ENCODE results near the gene CMBL. TPM values are rescaled to one million over a fixed set of nuclear protein-coding genes. Genes with fewer than 3 reads are reported as not detected.
A peak's percentile ranks its signal among the peaks of the same experiment; 100 is the strongest.

The CMBL gene
- polyA plus RNA-seq, 3 donors: 0.39 to 5.4 TPM; not detected in 1

DNA sequence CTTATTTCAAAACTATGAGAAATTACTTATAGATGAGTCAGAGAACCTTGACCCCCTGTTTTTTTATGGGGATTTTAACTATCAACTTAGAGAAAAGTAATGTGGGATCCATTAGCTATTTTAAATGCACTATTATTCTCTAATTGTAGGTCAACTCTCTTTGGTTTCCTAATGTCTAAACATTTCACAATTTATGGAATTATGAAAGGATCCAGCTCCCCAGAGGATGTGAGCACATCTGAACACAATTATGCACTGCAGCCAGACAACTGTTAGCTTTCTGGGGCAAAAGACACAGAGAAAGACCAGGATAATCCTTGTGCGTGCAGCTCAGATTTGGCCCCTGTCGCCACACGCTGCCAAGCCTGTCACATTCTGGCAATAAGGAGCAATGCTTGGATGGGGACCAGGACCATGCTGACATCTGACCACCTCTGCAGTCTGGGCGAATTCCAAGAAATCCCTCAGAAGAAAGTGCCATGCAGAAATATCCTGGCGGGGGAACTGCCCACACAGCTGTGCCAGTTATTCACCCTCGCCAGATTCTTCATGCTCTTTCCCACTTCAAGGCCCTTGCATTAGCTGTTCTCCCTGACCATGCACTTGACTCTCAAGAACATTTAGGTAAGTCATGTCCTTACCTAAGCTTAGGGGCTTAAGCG, 22.2 kb upstream of the CMBL start:
- no peaks in the 10 kb centered on the region for H3K79me2 ChIP-seq (ENCODE audit: insufficient read depth, low read length)
- no peak overlapping the region for H3K4me3 ChIP-seq (replicated peaks in 1 of 3; ENCODE audit: low read depth in 2 of 3, low read length in 3 of 3)
- 96% methylated on average over 6 of the region's 7 CpGs for WGBS (ENCODE audit: insufficient coverage)
- H3K9me3 Mint-ChIP-seq: peaks cover 0 to 10% (median 0%) of the 10 kb centered on the region in 7 donors
- H3K36me3 ChIP-seq (replicated peaks in 1 of 2; ENCODE audit: control insufficient read depth in 1 of 2, insufficient read depth in 2 of 2, low read length in 2 of 2): no peaks in the 10 kb centered on the region
- H4K20me1 ChIP-seq (ENCODE audit: insufficient read depth, low read length): no peaks in the 10 kb centered on the region
- peaks cover 37 to 43% (median 38%) of the 10 kb centered on the region in 3 donors for H3K27me3 Mint-ChIP-seq (ENCODE audit: low read depth in 3 of 3)
- H3K4me2 ChIP-seq (replicated peaks; ENCODE audit: extremely low read depth, low read length, poor library complexity, severe bottlenecking): no peak overlapping the region
- peaks cover 13 to 15% of the 10 kb centered on the region in 2 donors for H3K4me1 ChIP-seq (ENCODE audit: control insufficient read depth in 1 of 2, insufficient read depth in 2 of 2, low read length in 2 of 2)
- H3K27ac ChIP-seq (ENCODE audit: low read depth in 1 of 2, low read length in 2 of 2): no peak overlapping the region
- H3K4me3 Mint-ChIP-seq: peak overlapping the region in 1 of 2 donors; percentile 26
- H3K4me1 Mint-ChIP-seq: peaks cover 17% of the 10 kb centered on the region
- H3K27ac Mint-ChIP-seq: no peak overlapping the region
- TF ChIP-seq, protein P1, sequence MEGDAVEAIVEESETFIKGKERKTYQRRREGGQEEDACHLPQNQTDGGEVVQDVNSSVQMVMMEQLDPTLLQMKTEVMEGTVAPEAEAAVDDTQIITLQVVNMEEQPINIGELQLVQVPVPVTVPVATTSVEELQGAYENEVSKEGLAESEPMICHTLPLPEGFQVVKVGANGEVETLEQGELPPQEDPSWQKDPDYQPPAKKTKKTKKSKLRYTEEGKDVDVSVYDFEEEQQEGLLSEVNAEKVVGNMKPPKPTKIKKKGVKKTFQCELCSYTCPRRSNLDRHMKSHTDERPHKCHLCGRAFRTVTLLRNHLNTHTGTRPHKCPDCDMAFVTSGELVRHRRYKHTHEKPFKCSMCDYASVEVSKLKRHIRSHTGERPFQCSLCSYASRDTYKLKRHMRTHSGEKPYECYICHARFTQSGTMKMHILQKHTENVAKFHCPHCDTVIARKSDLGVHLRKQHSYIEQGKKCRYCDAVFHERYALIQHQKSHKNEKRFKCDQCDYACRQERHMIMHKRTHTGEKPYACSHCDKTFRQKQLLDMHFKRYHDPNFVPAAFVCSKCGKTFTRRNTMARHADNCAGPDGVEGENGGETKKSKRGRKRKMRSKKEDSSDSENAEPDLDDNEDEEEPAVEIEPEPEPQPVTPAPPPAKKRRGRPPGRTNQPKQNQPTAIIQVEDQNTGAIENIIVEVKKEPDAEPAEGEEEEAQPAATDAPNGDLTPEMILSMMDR (IDR thresholded peaks at IDR 0.05): no peak
- peaks cover 27 to 41% of the 10 kb centered on the region in 2 donors for H3K27me3 ChIP-seq (ENCODE audit: control insufficient read depth in 2 of 2, insufficient read depth in 2 of 2, low read length in 2 of 2)
- intact Hi-C loops (cut with micrococcal nuclease): no loop called here
- DNase-seq: no peak
- H3K9ac ChIP-seq (ENCODE audit: insufficient read depth, low read length, poor library complexity, severe bottlenecking): no peak overlapping the region
- H3K9me3 ChIP-seq (replicated peaks in 1 of 2; ENCODE audit: control insufficient read depth in 1 of 2, insufficient read depth in 1 of 2, low read length in 2 of 2): no peaks in the 10 kb centered on the region
- H2AFZ ChIP-seq (ENCODE audit: insufficient read depth, low read depth, low read length, poor library complexity, severe bottlenecking): no peak overlapping the region
- peaks cover 0 to 2% of the 10 kb centered on the region in 2 donors for H3K36me3 Mint-ChIP-seq

GRCh38 chr5:10329446-10329819, 21.7 kb upstream of the CMBL start:
- H3K9ac ChIP-seq (ENCODE audit: insufficient read depth, low read length, poor library complexity, severe bottlenecking): no peak overlapping the region
- TF ChIP-seq, protein P1 (IDR thresholded peaks at IDR 0.05): no peak
- intact Hi-C loops (cut with micrococcal nuclease): no loop called here
- Mint-ChIP-seq H3K36me3 (peaks cover 0 to 2% of the 10 kb centered on the region in 2 donors), H3K9me3 (peaks cover 0 to 10% (median 0%) of the 10 kb centered on the region in 7 donors), H3K27ac (no peak overlapping the region), H3K27me3 (ENCODE audit: low read depth in 3 of 3) (peaks cover 33 to 37% (median 35%) of the 10 kb centered on the region in 3 donors), H3K4me1 (peaks cover 19% of the 10 kb centered on the region), H3K4me3 (no peak overlapping the region)
- no peak overlapping the region for H3K27ac ChIP-seq (ENCODE audit: low read depth in 1 of 2, low read length in 2 of 2)
- H3K4me2 ChIP-seq (replicated peaks; ENCODE audit: extremely low read depth, low read length, poor library complexity, severe bottlenecking): no peak overlapping the region
- peaks cover 24 to 36% of the 10 kb centered on the region in 2 donors for H3K27me3 ChIP-seq (ENCODE audit: control insufficient read depth in 2 of 2, insufficient read depth in 2 of 2, low read length in 2 of 2)
- no peaks in the 10 kb centered on the region for H3K79me2 ChIP-seq (ENCODE audit: insufficient read depth, low read length)
- H3K4me3 ChIP-seq (replicated peaks in 1 of 3; ENCODE audit: low read depth in 2 of 3, low read length in 3 of 3): no peak overlapping the region
- 100% methylated on average over 1 of the region's 2 CpGs for WGBS (ENCODE audit: insufficient coverage)
- H3K36me3 ChIP-seq (replicated peaks in 1 of 2; ENCODE audit: control insufficient read depth in 1 of 2, insufficient read depth in 2 of 2, low read length in 2 of 2): no peaks in the 10 kb centered on the region
- H2AFZ ChIP-seq (ENCODE audit: insufficient read depth, low read depth, low read length, poor library complexity, severe bottlenecking): no peak overlapping the region
- DNase-seq: no peak
- H3K4me1 ChIP-seq (ENCODE audit: control insufficient read depth in 1 of 2, insufficient read depth in 2 of 2, low read length in 2 of 2): peaks cover 15 to 19% of the 10 kb centered on the region in 2 donors
- no peaks in the 10 kb centered on the region for H3K9me3 ChIP-seq (replicated peaks in 1 of 2; ENCODE audit: control insufficient read depth in 1 of 2, insufficient read depth in 1 of 2, low read length in 2 of 2)
- H4K20me1 ChIP-seq (ENCODE audit: insufficient read depth, low read length): no peaks in the 10 kb centered on the region
